HG02981 (cell line): ENCODE results near the gene GRHL1.
"Not testable (repeated sequence)": the region's sequence is repeated elsewhere in the genome, so short reads cannot be mapped to it uniquely, and the experiment has no call there.

Experiments used
- ATAC-seq: cut with Tn5 transposase; IDR thresholded peaks from one replicate; pipeline ENCODE4 v1.9.1; 2021; ENCODE audit warnings: mild to moderate bottlenecking, moderate library complexity; ENCODE audit not compliant: unreplicated experiment

Gene GRHL1

DNA sequence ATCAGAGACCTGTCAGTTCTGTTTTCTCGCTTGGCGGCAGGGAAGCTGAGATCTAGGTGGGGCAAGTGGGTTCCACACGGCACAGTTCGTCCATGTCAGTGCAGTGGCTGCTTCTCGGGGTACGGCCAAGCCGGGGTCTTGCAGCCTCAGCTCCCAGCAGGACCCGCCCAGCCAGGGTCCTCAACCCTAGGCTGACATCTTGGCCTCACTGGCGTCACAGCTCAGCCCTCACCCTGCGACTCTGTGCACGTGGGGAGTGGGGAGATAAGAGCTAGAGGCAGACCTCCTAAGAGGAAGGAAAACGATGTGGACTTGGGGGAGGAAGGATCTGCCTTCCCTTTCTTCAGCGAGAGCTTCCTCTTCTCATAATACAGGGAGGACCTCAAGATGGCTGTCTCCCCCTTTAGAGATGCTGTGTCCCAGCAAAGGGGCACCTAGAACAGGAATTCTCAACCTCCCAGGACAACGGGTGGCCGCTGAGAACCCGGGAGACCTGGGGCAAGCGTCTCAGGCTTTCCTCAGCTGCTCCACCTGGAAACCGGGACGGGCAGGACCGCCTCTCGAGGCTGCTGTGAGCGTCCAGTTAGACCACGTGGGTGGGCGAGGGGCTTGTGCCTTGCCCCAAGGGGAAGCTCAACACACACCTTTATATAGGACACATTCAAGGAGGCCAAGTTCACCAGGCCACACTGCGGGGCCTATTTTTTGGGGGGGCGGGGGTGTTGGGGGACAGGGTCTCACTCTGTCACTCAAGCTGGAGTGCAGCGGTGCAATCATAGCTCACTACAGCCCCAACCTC lies 68.3 kb downstream of the GRHL1 start:
- no peak for ATAC-seq

DNA sequence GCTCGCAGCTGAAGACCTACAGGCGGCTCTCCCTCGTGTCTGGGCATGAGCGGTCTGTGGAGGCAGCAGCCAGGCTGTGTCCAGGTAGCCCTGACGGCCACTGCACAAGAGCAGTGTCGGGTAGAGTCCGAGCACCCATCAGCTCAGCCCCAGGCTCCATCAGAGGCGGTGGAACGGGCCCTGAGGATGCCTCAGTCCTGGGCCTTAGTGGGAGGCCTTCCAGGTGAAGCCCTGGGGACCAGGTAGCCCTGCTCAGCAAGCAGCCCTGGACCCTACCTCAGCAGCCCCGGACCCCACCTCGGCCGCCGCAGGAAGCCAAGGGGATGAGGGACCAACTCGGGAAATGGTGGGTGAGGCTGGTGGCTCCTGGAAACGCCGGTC lies 70.5 kb downstream of the GRHL1 start:
- ATAC-seq = no peak

DNA sequence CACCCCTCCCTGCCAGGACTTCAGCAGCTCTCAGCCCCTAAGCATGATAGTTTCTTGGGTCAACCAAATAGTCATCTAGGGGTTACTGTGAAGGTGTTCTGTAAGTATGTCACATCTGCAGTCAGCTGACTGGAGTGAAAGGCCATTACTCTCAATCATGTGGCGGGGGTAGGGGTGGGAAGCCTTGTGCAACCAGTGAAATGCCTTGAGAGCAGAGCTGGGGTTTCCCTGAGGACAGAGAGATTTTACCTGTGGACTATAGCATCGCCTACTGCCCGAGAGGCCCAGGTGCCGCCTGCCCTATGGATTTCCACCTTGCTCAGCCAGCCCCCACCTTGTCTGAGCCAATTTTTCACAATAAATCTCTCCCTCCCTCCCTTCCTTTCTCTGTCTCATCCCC lies 71.0 kb downstream of the GRHL1 start:
- ATAC-seq = no peak

DNA sequence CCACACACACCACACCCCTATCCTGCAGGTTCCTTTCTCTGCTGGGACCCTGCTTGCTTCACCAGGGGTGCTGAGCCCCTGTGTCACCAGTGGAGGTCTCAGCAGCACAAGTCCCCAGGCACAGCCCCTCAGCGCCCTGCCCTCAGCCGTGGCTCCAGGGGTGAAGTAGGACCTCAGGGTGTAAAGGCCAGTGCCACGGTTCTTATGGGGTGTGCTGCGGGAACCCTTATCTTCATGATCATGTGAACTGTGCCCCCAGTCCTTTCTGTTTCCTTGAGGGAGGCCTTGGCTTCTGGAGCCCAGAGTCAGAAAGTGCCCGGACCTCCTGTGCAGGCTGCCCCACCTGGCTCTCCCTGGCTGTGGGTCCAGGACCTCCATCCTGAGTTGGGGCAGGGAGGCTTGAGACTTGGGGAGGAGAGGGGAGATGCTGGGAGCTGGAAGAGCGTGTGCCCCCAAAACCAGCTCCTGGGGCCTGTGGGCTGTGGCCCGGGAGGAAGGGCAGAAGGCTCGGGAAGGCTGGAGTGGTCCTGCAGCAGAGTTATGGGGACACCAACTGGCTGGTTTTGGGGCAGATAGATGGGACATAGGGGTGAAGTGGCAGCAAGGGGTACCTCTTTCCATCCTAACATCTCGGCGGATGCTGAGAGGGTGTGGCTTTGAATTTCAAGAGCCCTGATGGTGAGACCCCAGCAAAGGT lies 71.6 kb downstream of the GRHL1 start:
- no peak for ATAC-seq

DNA sequence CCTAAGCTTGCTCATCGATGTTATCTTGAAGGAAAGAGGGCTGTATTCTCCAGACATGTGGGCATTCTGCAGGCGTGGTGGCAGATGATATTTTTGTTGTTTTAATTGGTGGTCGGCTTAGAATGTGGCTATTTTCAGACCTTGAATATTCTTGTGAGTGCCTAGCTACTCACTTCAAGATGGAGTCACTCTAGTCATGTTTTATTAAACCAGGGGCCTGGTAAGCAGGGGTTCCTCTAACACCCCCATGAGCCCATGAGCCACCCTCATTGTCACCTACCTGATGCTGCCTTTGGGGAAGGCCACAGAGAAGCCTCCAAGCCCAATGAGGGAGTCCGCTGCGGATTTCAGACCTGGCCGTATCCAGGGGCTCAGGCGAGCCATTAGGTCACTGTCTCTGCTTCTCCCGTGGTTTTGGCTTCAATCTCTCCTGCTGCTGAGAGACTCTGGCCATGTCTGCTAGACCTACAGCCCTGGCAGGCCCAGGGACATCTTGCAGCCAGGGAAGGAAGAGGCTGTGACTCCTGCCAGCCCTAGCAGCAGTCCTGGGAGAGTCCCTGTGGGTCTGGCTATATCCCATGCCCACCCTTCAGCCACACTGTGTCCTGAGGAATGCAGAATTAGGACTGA lies 75.6 kb downstream of the GRHL1 start:
- ATAC-seq = no peak

DNA sequence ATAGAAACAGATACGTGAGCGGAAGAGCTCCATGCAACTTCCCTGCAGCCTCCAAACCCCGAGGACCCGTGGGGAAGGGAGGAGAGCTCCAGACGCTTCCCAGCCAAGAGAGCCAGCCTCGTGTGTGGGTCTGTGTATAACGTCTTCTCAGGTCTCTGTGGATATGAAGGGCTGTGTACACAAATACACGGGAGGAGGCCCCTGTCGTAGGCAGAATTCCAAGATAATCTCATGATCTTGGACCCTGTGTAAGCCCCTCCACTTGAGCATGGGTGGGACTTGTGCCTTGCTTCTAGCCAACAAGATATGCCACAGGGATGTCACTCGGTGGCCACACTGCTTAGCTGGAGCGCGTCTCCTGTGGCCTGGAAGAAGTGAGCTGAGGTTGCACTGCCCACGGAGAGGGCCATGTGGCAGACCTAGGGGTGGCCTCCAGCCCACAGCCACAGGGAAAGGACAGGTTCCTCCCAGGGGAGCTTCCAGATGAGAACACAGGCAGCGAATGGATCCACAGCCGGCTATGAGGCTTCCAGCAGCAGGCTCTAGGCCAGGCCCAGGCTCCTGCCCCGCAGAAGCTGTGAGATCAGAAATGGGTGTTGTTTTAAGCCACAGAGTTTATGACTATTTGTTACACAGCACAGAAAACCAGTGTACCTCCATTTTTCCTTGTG lies 76.3 kb downstream of the GRHL1 start:
- no peak for ATAC-seq

GRCh38 chr2:10028407-10028987 lies 77.0 kb downstream of the GRHL1 start:
- no peak for ATAC-seq

DNA sequence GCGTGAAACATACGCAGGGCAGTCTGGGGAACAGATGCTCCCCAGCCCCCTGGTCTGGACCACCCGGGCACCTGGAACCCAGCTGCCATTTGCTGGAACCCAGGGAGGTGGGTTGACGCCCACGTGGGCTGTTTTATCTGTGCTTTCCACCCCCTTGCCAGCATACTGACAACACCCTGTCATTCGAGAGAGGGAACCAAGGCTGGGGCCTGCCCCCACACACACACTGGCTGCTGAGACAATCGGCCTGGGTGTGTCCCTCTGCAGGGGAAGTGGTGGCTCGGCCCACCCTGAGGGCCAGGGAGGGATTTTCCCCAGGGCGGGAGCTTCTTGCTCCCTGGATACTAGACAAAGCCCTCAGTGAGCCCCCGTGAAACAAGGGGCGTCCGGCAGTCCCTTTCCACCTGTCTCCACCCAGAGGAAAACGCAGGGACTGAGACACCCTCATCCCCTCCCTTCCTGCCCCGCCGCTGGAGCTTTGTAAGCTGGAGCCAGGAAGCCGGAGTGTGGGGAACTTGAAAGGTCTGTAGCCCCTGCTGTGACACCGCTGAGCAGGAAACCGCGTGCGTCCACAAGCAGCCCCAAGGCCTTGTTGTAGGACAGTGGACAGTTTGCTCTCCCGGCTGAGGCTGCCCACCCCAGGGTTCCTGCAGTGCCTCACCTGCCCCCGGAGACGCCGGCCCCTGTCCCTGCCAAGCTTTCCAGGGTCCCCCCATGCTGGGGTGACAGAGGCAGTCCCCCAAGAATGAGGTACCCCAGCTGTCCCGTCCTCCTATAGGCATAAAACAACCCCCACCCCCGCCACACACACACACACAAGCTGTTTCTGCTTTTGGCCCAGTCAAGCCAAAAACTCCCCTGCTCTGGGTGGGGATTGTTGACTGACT lies 77.7 kb downstream of the GRHL1 start:
- ATAC-seq = peak; percentile 70

- no peak for ATAC-seq
Observed at GRCh38 chr2:10029875-10030223, 78.4 kb downstream of the GRHL1 start.

GRCh38 chr2:10030311-10030736 lies 78.8 kb downstream of the GRHL1 start:
- ATAC-seq = no peak

GRCh38 chr2:10030798-10031197 lies 79.3 kb downstream of the GRHL1 start:
- not testable (repeated sequence) for ATAC-seq

- no peak for ATAC-seq
Observed at GRCh38 chr2:10031886-10032745, 80.6 kb downstream of the GRHL1 start.

- ATAC-seq = no peak
Observed at GRCh38 chr2:10032746-10033105, 81.2 kb downstream of the GRHL1 start.

- no peak for ATAC-seq
Observed at GRCh38 chr2:10033251-10034006, 81.9 kb downstream of the GRHL1 start.

DNA sequence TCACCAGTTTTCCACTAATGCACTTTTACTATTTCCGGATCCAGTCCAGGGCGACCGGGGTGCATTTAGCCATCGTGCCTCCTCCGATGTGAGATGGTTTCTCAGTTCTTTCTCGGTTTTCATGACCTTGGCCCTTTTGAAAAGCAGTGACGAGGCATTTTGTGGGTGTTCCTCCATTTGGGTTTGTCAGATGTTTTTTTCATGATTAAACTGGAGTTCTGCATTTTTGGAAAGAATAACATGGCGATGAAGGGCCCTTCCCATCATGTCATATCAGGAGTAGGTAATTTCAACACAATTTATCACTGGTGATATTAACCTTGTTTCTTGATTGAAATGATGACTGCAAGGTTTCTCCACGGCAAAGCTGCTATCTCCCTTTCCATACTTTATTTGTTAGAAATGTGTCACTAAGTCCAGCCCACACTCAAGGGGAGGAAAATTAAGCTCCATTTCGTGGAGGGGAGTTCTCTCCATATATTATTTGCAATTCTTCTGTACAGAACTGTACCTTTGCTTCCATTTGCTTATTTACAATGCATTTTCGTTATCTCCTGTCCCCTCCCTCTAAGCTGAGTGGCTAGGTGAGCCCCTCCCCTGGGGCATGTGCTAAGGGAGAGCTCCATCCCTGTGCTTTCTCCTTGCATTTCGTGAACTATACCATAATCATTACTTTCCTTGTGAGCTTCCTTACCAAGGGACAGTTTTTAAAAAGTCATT lies 83.0 kb downstream of the GRHL1 start:
- no peak for ATAC-seq

GRCh38 chr2:10035053-10035422 lies 83.5 kb downstream of the GRHL1 start:
- ATAC-seq = no peak

- no peak for ATAC-seq
Observed at GRCh38 chr2:10035633-10036032, 84.1 kb downstream of the GRHL1 start.
